ENCODE results near the gene PTGFRN. TPM values are rescaled to one million over a fixed set of nuclear protein-coding genes. Genes with fewer than 3 reads are reported as not detected.

PTGFRN gene
- total and polyA plus RNA-seq, 9 of the 15 experiments (the other 6 are each of a cell fraction or from before 2014, with no cell fraction given), result 17.3 to 33.1 (median 25.7) TPM

DNA sequence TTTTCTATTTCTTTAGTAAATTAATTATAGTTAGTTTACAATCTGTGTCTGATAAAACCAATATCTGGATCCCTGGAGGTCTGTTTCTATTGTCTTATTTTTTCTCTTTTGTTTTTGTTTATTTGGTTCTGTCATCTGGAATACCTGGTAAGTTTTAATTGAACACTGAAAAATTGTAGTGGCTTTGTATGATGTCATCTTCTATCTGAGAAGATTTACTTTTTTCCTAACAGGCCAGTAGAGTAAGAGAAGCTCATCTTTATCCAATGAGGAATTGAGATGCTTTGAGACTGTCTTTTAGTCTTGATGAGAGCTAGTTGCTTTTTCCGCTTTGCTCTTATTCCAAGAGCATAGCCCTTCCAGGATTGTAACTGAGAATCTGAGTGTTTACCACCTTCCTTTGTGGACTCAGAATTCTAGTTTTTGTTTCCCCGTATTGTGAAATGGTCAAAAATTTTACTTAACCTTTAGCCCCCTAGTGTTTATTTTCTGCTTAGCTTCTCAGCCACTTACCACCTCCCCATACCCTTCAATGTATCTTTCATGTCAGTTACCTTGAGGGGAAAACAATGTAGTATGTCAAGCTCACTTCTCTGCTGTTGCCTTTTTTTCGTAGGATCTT, 25.0 kb downstream of the PTGFRN start (continued):
- TF ChIP-seq, protein P1, sequence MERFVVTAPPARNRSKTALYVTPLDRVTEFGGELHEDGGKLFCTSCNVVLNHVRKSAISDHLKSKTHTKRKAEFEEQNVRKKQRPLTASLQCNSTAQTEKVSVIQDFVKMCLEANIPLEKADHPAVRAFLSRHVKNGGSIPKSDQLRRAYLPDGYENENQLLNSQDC (CRISPR knock-in tag; IDR thresholded peaks at IDR 0.05), result no peak
- no peak for TF ChIP-seq TSC22D4 (tag; IDR thresholded peaks at IDR 0.05)
- TF ChIP-seq, protein P2, sequence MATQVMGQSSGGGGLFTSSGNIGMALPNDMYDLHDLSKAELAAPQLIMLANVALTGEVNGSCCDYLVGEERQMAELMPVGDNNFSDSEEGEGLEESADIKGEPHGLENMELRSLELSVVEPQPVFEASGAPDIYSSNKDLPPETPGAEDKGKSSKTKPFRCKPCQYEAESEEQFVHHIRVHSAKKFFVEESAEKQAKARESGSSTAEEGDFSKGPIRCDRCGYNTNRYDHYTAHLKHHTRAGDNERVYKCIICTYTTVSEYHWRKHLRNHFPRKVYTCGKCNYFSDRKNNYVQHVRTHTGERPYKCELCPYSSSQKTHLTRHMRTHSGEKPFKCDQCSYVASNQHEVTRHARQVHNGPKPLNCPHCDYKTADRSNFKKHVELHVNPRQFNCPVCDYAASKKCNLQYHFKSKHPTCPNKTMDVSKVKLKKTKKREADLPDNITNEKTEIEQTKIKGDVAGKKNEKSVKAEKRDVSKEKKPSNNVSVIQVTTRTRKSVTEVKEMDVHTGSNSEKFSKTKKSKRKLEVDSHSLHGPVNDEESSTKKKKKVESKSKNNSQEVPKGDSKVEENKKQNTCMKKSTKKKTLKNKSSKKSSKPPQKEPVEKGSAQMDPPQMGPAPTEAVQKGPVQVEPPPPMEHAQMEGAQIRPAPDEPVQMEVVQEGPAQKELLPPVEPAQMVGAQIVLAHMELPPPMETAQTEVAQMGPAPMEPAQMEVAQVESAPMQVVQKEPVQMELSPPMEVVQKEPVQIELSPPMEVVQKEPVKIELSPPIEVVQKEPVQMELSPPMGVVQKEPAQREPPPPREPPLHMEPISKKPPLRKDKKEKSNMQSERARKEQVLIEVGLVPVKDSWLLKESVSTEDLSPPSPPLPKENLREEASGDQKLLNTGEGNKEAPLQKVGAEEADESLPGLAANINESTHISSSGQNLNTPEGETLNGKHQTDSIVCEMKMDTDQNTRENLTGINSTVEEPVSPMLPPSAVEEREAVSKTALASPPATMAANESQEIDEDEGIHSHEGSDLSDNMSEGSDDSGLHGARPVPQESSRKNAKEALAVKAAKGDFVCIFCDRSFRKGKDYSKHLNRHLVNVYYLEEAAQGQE (IDR thresholded peaks at IDR 0.05; ENCODE audit: borderline replicate concordance), result peak; percentile 29; the same call in 1 of the 2 replicates
- TF ChIP-seq, protein P2 (CRISPR knock-in tag; IDR thresholded peaks at IDR 0.05; ENCODE audit: low read depth), result no peak
- peak; percentile 29 to 58; a peak in 3 of 4 replicates for TF ChIP-seq RAD21 (CRISPR knock-in tag; conservative IDR thresholded peaks at IDR 0.05 in 1 of 2, IDR thresholded peaks at IDR 0.05 in 1 of 2)
- TF ChIP-seq, protein P3, sequence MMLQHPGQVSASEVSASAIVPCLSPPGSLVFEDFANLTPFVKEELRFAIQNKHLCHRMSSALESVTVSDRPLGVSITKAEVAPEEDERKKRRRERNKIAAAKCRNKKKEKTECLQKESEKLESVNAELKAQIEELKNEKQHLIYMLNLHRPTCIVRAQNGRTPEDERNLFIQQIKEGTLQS (IDR thresholded peaks at IDR 0.05), result peak; percentile 74
- TF ChIP-seq, protein P3 (CRISPR knock-in tag; conservative IDR thresholded peaks at IDR 0.05), result no peak
- TF ChIP-seq CEBPB (tag; IDR thresholded peaks at IDR 0.05), result peak; percentile 92
